Upper lobe of left lung (tissue), 6 donors: ENCODE results near the gene TAGLN2. TPM values are rescaled to one million over a fixed set of nuclear protein-coding genes. Genes with fewer than 3 reads are reported as not detected.
A peak's percentile ranks its signal among the peaks of the same experiment; 100 is the strongest.

ENCODE experiments used
- ATAC-seq, 2 donors: fragments of 200-7000 bp; cut with Tn5 transposase; one replicate each; pipeline ENCODE4 v1.9.1; 2022; ENCODE audit warnings: mild to moderate bottlenecking in 2 of 2, moderate library complexity in 2 of 2; ENCODE audit not compliant: low FRiP score in 2 of 2
- DNase-seq, 2 donors: peaks; one replicate each; pipeline ENCODE4 v3.0.0-alpha.2; 2019 to 2020
- H3K27ac ChIP-seq, 4 donors: fragments of 200-600 bp; sonication (generic); one replicate each; pipeline ENCODE4 v1.5.1; 2016 to 2019
- H3K27me3 ChIP-seq, 4 donors: fragments of 200-600 bp; sonication (generic); one replicate each; pipeline ENCODE4 v1.5.1; 2017 to 2019
- H3K36me3 ChIP-seq, 4 donors: fragments of 200-600 bp; sonication (generic); one replicate each; pipeline ENCODE4 v1.5.1; 2016 to 2019
- H3K4me1 ChIP-seq, 4 donors: fragments of 200-600 bp; sonication (generic); one replicate each; pipeline ENCODE4 v1.5.1; 2018 to 2019
- H3K4me3 ChIP-seq, 4 donors: fragments of 200-600 bp; sonication (generic); one replicate each; pipeline ENCODE4 v1.5.1; 2017 to 2019; ENCODE audit warnings: mild to moderate bottlenecking in 2 of 4, moderate library complexity in 1 of 4
- H3K9me3 ChIP-seq, 4 donors: fragments of 200-600 bp; sonication (generic); one replicate each; pipeline ENCODE4 v1.5.1; 2018 to 2019
- CTCF ChIP-seq, 6 experiments: fragments of 450-650 bp in 4 of 6; fragments of 200-600 bp in 2 of 6; sonication (generic) in 2 of 6; IDR thresholded peaks; one replicate each; pipeline ENCODE4 v1.5.1; 2016 to 2019; ENCODE audit warnings: antibody characterized with exemption in 6 of 6
- EP300 ChIP-seq, 4 donors: sonication (generic); formaldehyde crosslinking; IDR thresholded peaks; one replicate each; pipeline ENCODE4 v1.5.1; 2017; ENCODE audit warnings: antibody characterized with exemption in 4 of 4, control low read depth in 2 of 4
- POLR2A ChIP-seq, 4 donors: fragments of 450-650 bp; IDR thresholded peaks; one replicate each; pipeline ENCODE4 v1.5.1; 2016 to 2017; ENCODE audit warnings: antibody characterized with exemption in 4 of 4, mild to moderate bottlenecking in 2 of 4
- POLR2AphosphoS5 ChIP-seq, 2 donors: sonication (generic); formaldehyde crosslinking; IDR thresholded peaks; one replicate each; pipeline ENCODE4 v1.5.1; 2017; ENCODE audit warnings: antibody characterized with exemption in 2 of 2
- WGBS, 2 donors: methylation state at CpG; one replicate each; pipeline ENCODE4 v1.1.5; 2017 to 2018; 5-methylcytosine and 5-hydroxymethylcytosine counted together
- total RNA-seq, 6 donors: library from RNA; depleted of rRNA in 4 of 6; stranded (reverse); fragments of >200 nt in 4 of 6; gene quantifications; one replicate each; pipeline versions ENCODE4 v1.1.0 to v1.2.1, GENCODE V29; 2016 to 2021
- donor health status: DM: no; HTN: no; CAD: no; lungs with moderate emphysema.
- donor health status: DM: no; HTN: yes; CAD: no; lungs with severe emphysema.

The TAGLN2 gene
- total RNA-seq, 6 donors from 2014 or later, result 167 to 1,014 (median 605) TPM

DNA sequence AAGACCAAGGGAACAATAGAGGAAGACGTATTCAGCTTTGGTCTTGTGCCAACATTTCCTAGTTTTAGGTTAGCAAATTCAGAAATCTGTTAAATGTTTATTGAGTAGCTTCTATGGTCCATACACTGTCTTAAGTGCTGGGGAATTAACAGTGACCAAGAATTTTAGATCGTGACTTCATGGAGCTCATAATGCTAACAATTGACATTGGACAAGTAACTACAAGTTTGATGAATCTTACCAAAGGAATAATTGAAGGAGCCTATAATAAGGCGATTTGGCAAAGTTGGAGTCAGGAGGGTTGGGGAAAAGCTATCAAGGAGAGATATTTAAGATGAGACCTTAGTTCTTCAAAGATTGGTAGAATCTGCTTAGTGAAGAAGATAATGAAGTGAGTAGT is 30.1 kb upstream of the TAGLN2 start:
- Histone ChIP-seq H3K4me3 (no peak overlapping the region), H3K36me3 (no peaks in the 10 kb centered on the region), H3K4me1 (peaks cover 0 to 6% (median 0%) of the 10 kb centered on the region in 4 donors), H3K27me3 (no peaks in the 10 kb centered on the region), H3K27ac (no peak overlapping the region), H3K9me3 (no peaks in the 10 kb centered on the region)
- no peak for ATAC-seq
- no peak for TF ChIP-seq POLR2AphosphoS5 (IDR thresholded peaks at IDR 0.05)
- TF ChIP-seq CTCF (IDR thresholded peaks at IDR 0.05), result no peak
- no peak for TF ChIP-seq EP300 (IDR thresholded peaks at IDR 0.05)
- TF ChIP-seq POLR2A (IDR thresholded peaks at IDR 0.05), result no peak
- no peak for DNase-seq
- WGBS, 2 donors, result 86 to 87% methylated on average over 3 of the region's 3 CpGs

GRCh38 chr1:159953536-159954515 is 28.5 kb upstream of the TAGLN2 start, which contains the start of gene SLAMF9:
TSS of gene SLAMF9 (minus strand) at chr1:159954237. CDS start at chr1:159954137, 100 bp downstream.
- Histone ChIP-seq H3K4me3 (no peak within 1 kb of the TSS), H3K36me3 (no peaks in the 10 kb centered on the region), H3K27ac (peak within 1 kb of the TSS in 1 of 4 donors; percentile 14), H3K9me3 (no peaks in the 10 kb centered on the region), H3K27me3 (no peaks in the 10 kb centered on the region), H3K4me1 (peaks cover 0 to 6% (median 2%) of the 10 kb centered on the region in 4 donors)
- WGBS, 2 donors, result 58 to 60% methylated on average over 10 to 11 of the region's 11 CpGs
- DNase-seq (peak in 1 of 2 donors; percentile 25), ATAC-seq (peak in 1 of 2 donors; percentile 76)
- TF ChIP-seq EP300 (IDR thresholded peaks at IDR 0.05) (no peak), POLR2A (IDR thresholded peaks at IDR 0.05) (no peak), POLR2AphosphoS5 (IDR thresholded peaks at IDR 0.05) (no peak), CTCF (IDR thresholded peaks at IDR 0.05) (no peak)

DNA sequence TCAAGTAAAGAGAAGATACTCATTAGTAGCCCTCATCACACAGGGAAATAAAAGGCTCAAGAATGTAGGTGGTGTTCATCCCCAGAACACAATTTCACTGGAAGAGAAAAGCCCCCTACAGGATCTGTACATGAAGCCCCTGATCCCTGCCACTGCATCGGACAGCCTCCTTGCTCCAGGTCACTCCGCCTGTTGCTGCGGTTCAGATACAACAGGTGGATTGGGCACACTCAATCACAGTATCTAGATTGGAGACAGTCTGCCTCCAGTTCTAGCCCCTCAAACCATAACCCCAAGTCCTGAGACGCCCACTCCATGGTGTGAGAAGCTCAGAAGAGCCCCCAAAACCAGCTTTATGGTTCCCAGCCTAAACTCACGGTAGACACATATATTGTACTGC is 27.6 kb upstream of the TAGLN2 start:
- H3K27ac ChIP-seq, result no peak overlapping the region
- no peak overlapping the region for H3K4me3 ChIP-seq
- no peak for TF ChIP-seq POLR2A (IDR thresholded peaks at IDR 0.05)
- TF ChIP-seq CTCF (IDR thresholded peaks at IDR 0.05), result no peak
- TF ChIP-seq POLR2AphosphoS5 (IDR thresholded peaks at IDR 0.05), result no peak
- TF ChIP-seq EP300 (IDR thresholded peaks at IDR 0.05), result no peak
- no peaks in the 10 kb centered on the region for H3K9me3 ChIP-seq
- no peaks in the 10 kb centered on the region for H3K36me3 ChIP-seq
- WGBS, 2 donors, result 89 to 92% methylated on average over 5 of the region's 5 CpGs
- H3K27me3 ChIP-seq, result no peaks in the 10 kb centered on the region
- ATAC-seq (no peak), DNase-seq (peak in 1 of 2 donors; percentile 5)
- peaks cover 0 to 6% (median 2%) of the 10 kb centered on the region in 4 donors for H3K4me1 ChIP-seq

GRCh38 chr1:159951551-159951950 is 26.2 kb upstream of the TAGLN2 start:
- no peak overlapping the region for H3K27ac ChIP-seq
- TF ChIP-seq POLR2AphosphoS5 (IDR thresholded peaks at IDR 0.05) (no peak), EP300 (IDR thresholded peaks at IDR 0.05) (no peak), POLR2A (IDR thresholded peaks at IDR 0.05) (no peak), CTCF (IDR thresholded peaks at IDR 0.05) (no peak)
- WGBS, 2 donors, result 65 to 79% methylated on average over 1 of the region's 1 CpG
- no peaks in the 10 kb centered on the region for H3K9me3 ChIP-seq
- peaks cover 0 to 6% (median 2%) of the 10 kb centered on the region in 4 donors for H3K4me1 ChIP-seq
- no peaks in the 10 kb centered on the region for H3K27me3 ChIP-seq
- no peak overlapping the region for H3K4me3 ChIP-seq
- DNase-seq, result no peak
- peak in 1 of 2 donors; percentile 26 for ATAC-seq
- H3K36me3 ChIP-seq, result no peaks in the 10 kb centered on the region
